HL-60 (cell line): ENCODE measurements around the gene HAUS2.

Experiments
- POLR2AphosphoS5 ChIP-seq: IDR thresholded peaks from 2 replicates; pipeline ENCODE4 v1.6.1; 2012; ENCODE audit warnings: low read depth
- SPI1 ChIP-seq: IDR thresholded peaks from 2 replicates; pipeline ENCODE4 v1.6.1; 2012; ENCODE audit warnings: low read depth, mild to moderate bottlenecking, borderline replicate concordance
- TF ChIP-seq, protein P1 (sequence below): IDR thresholded peaks from one replicate; pipeline ENCODE4 v1.5.1; 2011; ENCODE audit warnings: low read length, control low read depth, inconsistent platforms; ENCODE audit not compliant: insufficient read depth
- TF ChIP-seq, protein P2 (sequence below): IDR thresholded peaks from 2 replicates; pipeline ENCODE4 v1.6.1; 2012; ENCODE audit warnings: low read depth; ENCODE audit not compliant: insufficient replicate concordance

- TF ChIP-seq POLR2AphosphoS5 (no peak), SPI1 (peak; percentile 47; the same call in 1 of the 2 replicates)
- TF ChIP-seq, protein P1, sequence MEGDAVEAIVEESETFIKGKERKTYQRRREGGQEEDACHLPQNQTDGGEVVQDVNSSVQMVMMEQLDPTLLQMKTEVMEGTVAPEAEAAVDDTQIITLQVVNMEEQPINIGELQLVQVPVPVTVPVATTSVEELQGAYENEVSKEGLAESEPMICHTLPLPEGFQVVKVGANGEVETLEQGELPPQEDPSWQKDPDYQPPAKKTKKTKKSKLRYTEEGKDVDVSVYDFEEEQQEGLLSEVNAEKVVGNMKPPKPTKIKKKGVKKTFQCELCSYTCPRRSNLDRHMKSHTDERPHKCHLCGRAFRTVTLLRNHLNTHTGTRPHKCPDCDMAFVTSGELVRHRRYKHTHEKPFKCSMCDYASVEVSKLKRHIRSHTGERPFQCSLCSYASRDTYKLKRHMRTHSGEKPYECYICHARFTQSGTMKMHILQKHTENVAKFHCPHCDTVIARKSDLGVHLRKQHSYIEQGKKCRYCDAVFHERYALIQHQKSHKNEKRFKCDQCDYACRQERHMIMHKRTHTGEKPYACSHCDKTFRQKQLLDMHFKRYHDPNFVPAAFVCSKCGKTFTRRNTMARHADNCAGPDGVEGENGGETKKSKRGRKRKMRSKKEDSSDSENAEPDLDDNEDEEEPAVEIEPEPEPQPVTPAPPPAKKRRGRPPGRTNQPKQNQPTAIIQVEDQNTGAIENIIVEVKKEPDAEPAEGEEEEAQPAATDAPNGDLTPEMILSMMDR, result no peak
- TF ChIP-seq, protein P2, sequence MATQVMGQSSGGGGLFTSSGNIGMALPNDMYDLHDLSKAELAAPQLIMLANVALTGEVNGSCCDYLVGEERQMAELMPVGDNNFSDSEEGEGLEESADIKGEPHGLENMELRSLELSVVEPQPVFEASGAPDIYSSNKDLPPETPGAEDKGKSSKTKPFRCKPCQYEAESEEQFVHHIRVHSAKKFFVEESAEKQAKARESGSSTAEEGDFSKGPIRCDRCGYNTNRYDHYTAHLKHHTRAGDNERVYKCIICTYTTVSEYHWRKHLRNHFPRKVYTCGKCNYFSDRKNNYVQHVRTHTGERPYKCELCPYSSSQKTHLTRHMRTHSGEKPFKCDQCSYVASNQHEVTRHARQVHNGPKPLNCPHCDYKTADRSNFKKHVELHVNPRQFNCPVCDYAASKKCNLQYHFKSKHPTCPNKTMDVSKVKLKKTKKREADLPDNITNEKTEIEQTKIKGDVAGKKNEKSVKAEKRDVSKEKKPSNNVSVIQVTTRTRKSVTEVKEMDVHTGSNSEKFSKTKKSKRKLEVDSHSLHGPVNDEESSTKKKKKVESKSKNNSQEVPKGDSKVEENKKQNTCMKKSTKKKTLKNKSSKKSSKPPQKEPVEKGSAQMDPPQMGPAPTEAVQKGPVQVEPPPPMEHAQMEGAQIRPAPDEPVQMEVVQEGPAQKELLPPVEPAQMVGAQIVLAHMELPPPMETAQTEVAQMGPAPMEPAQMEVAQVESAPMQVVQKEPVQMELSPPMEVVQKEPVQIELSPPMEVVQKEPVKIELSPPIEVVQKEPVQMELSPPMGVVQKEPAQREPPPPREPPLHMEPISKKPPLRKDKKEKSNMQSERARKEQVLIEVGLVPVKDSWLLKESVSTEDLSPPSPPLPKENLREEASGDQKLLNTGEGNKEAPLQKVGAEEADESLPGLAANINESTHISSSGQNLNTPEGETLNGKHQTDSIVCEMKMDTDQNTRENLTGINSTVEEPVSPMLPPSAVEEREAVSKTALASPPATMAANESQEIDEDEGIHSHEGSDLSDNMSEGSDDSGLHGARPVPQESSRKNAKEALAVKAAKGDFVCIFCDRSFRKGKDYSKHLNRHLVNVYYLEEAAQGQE, result no peak
Observed at GRCh38 chr15:42544853-42545629, 3.6 kb upstream of the HAUS2 start.
